GM23338 (cell line): ENCODE measurements around the gene CACNA2D1. TPM values are rescaled to one million over a fixed set of nuclear protein-coding genes. Genes with fewer than 3 reads are reported as not detected.

Source experiments
- ATAC-seq: fragments of 200-7000 bp; cut with Tn5 transposase; 3 replicates; pipeline ENCODE4 v1.9.1; 2020
- DNase-seq: peaks from one replicate; pipeline ENCODE4 v3.0.0-alpha.2; 2015; ENCODE audit warnings: low spot score
- H2AFZ ChIP-seq: fragments of 200-600 bp; sonication (generic); 2 replicates; pipeline ENCODE4 v1.8.0; 2016; ENCODE audit warnings: antibody characterized with exemption, mild to moderate bottlenecking, moderate library complexity
- H3F3A ChIP-seq: fragments of 200-600 bp; sonication (generic); replicated peaks from 2 replicates; pipeline ENCODE4 v1.8.0; 2017; ENCODE audit warnings: antibody characterized with exemption, mixed run types, low read depth
- H3K27ac ChIP-seq: fragments of 200-600 bp; sonication (generic); 2 replicates; pipeline ENCODE4 v1.6.1; 2016; ENCODE audit warnings: low read depth
- H3K27me3 ChIP-seq: fragments of 200-600 bp; sonication (generic); 2 replicates; pipeline ENCODE4 v1.8.0; 2016; ENCODE audit warnings: mild to moderate bottlenecking, mixed run types, moderate library complexity; ENCODE audit not compliant: insufficient read depth
- H3K36me3 ChIP-seq: fragments of 200-600 bp; sonication (generic); 2 replicates; pipeline ENCODE4 v1.8.0; 2016; ENCODE audit warnings: mild to moderate bottlenecking; ENCODE audit not compliant: insufficient read depth
- H3K4me1 ChIP-seq: fragments of 200-600 bp; sonication (generic); 2 replicates; pipeline ENCODE4 v1.8.0; 2016; ENCODE audit warnings: mild to moderate bottlenecking, moderate library complexity; ENCODE audit not compliant: insufficient read depth
- H3K4me2 ChIP-seq: fragments of 200-600 bp; sonication (generic); 2 replicates; pipeline ENCODE4 v1.7.1; 2017; ENCODE audit warnings: mixed run types
- H3K4me3 ChIP-seq: fragments of 200-600 bp; sonication (generic); 2 replicates; pipeline ENCODE4 v1.6.1; 2016; ENCODE audit warnings: mixed run types
- H3K79me2 ChIP-seq: fragments of 200-600 bp; sonication (generic); replicated peaks from 2 replicates; pipeline ENCODE4 v1.8.0; 2017; ENCODE audit warnings: mild to moderate bottlenecking; ENCODE audit not compliant: insufficient read depth
- H3K9me2 ChIP-seq: fragments of 200-600 bp; sonication (generic); 2 replicates; pipeline ENCODE4 v1.8.0; 2017; ENCODE audit not compliant: insufficient read depth
- H4K20me1 ChIP-seq: fragments of 200-600 bp; sonication (generic); replicated peaks from 2 replicates; pipeline ENCODE4 v1.8.0; 2017; ENCODE audit warnings: mild to moderate bottlenecking; ENCODE audit not compliant: insufficient read depth
- H3K27ac Mint-ChIP-seq: 2 replicates; pipeline ENCODE4 v1.8.0; 2020; ENCODE audit warnings: inconsistent platforms, mild to moderate bottlenecking, moderate library complexity, mixed read lengths
- H3K27me3 Mint-ChIP-seq: 3 replicates; pipeline ENCODE4 v1.8.0; 2022; ENCODE audit warnings: low read depth, mild to moderate bottlenecking, moderate library complexity, mixed read lengths, inconsistent platforms; ENCODE audit not compliant: insufficient read depth, poor library complexity
- H3K36me3 Mint-ChIP-seq: 3 replicates; pipeline ENCODE4 v1.8.0; 2021; ENCODE audit warnings: low read depth, mild to moderate bottlenecking, inconsistent platforms, moderate library complexity, mixed read lengths
- H3K4me1 Mint-ChIP-seq: 3 replicates; pipeline ENCODE4 v1.8.0; 2020; ENCODE audit warnings: mild to moderate bottlenecking, inconsistent platforms, mixed read lengths
- H3K4me3 Mint-ChIP-seq: 3 replicates; pipeline ENCODE4 v1.8.0; 2021; ENCODE audit warnings: moderate library complexity, mild to moderate bottlenecking, inconsistent platforms, mixed read lengths
- H3K9me3 Mint-ChIP-seq: 3 replicates; pipeline ENCODE4 v1.8.0; 2020; ENCODE audit warnings: moderate library complexity, mild to moderate bottlenecking, inconsistent platforms, mixed read lengths
- CTCF ChIP-seq, 2 experiments: fragments of 200-600 bp in 1 of 2; sonication (generic) in 1 of 2; conservative IDR thresholded peaks; 2 replicates each; pipeline versions ENCODE4 v1.5.1 to v1.6.1; 2016 to 2017; ENCODE audit warnings: antibody characterized with exemption in 2 of 2, low read depth in 2 of 2, mild to moderate bottlenecking in 2 of 2, moderate library complexity in 1 of 2
- JUNB ChIP-seq: IDR thresholded peaks from one replicate; pipeline ENCODE4 v1.6.1; 2016; ENCODE audit warnings: antibody characterized with exemption; ENCODE audit not compliant: unreplicated experiment
- NANOG ChIP-seq: IDR thresholded peaks from 2 replicates; pipeline ENCODE4 v1.6.1; 2016; ENCODE audit warnings: antibody characterized with exemption, borderline replicate concordance
- POLR2AphosphoS5 ChIP-seq: IDR thresholded peaks from 2 replicates; pipeline ENCODE4 v1.6.1; 2016; ENCODE audit warnings: antibody characterized with exemption, low read depth
- REST ChIP-seq: IDR thresholded peaks from one replicate; pipeline ENCODE4 v1.6.1; 2018; ENCODE audit warnings: antibody characterized with exemption; ENCODE audit not compliant: unreplicated experiment
- STAT1 ChIP-seq: IDR thresholded peaks from one replicate; pipeline ENCODE4 v1.6.1; 2016; ENCODE audit warnings: antibody characterized with exemption; ENCODE audit not compliant: unreplicated experiment
- ZNF114 ChIP-seq: fragments of 250-450 bp; sonication (Bioruptor Pico); IDR thresholded peaks from 2 replicates; pipeline ENCODE4 v1.5.0; 2020; ENCODE audit warnings: mild to moderate bottlenecking, moderate library complexity
- ZNF331 ChIP-seq: fragments of 250-450 bp; sonication (Bioruptor Pico); IDR thresholded peaks from 2 replicates; pipeline ENCODE4 v1.5.0; 2020; ENCODE audit warnings: low read depth, mild to moderate bottlenecking, moderate library complexity
- ZNF462 ChIP-seq: fragments of 250-450 bp; sonication (Bioruptor Pico); IDR thresholded peaks from 2 replicates; pipeline ENCODE4 v1.5.0; 2020; ENCODE audit warnings: mild to moderate bottlenecking, moderate library complexity
- polyA plus RNA-seq: library from polyadenylated mRNA; unstranded; fragments of >200 nt; fragmentation: Nextera tagmentation; extraction: Ambion mirVana; gene quantifications from 2 replicates; pipeline ENCODE4 v1.2.1, GENCODE V29; 2016
- total RNA-seq: library from RNA; depleted of rRNA; stranded (reverse); fragments of >200 nt; shearing (Covaris generic); gene quantifications from 2 replicates; pipeline ENCODE4 v1.2.3, GENCODE V29; 2014

The CACNA2D1 gene
- total and polyA plus RNA-seq, 2 experiments from 2014 or later, result 7.0 to 20.4 TPM

GRCh38 chr7:82441669-82442478 lies 1.7 kb downstream of the CACNA2D1 start:
- peaks cover 30% of the 10 kb centered on the region for H3K4me1 Mint-ChIP-seq
- no peaks in the 10 kb centered on the region; the same call in 2 of the 3 replicates for H3K36me3 Mint-ChIP-seq
- peaks cover 23% of the 10 kb centered on the region for H3K27me3 ChIP-seq
- H3K79me2 ChIP-seq, result peaks cover 43% of the 10 kb centered on the region
- H3K9me2 ChIP-seq, result no peaks in the 10 kb centered on the region
- H3K4me3 ChIP-seq, result peak overlapping the region; percentile 63
- peak; percentile 91 for DNase-seq
- peak overlapping the region; percentile 92 for H3K27ac Mint-ChIP-seq
- H3K4me3 Mint-ChIP-seq, result peak overlapping the region; percentile 97
- H2AFZ ChIP-seq, result no peak overlapping the region
- H3K9me3 Mint-ChIP-seq, result no peaks in the 10 kb centered on the region
- TF ChIP-seq JUNB (no peak), ZNF331 (CRISPR knock-in tag) (no peak), POLR2AphosphoS5 (no peak), NANOG (peak; percentile 16; the same call in 1 of the 2 replicates), STAT1 (no peak), ZNF462 (CRISPR knock-in tag) (no peak), ZNF114 (CRISPR knock-in tag) (no peak), REST (peak; percentile 55), CTCF (conservative IDR thresholded peaks at IDR 0.05; ENCODE audit: low read depth in 2 of 2) (no peak)
- H3K27me3 Mint-ChIP-seq, result peaks cover 7% of the 10 kb centered on the region
- peak overlapping the region; percentile 77 for H3K4me2 ChIP-seq
- peaks cover 33% of the 10 kb centered on the region for H3K4me1 ChIP-seq
- peak overlapping the region; percentile 62 for H3K27ac ChIP-seq
- H4K20me1 ChIP-seq, result no peaks in the 10 kb centered on the region
- 0 out of 2 replicates have a peak, but pooled peaks cover 4% of the 10 kb centered on the region for H3F3A ChIP-seq
- H3K36me3 ChIP-seq, result no peaks in the 10 kb centered on the region
- ATAC-seq, result peak; percentile 9
